D721Med (cell line): Measurements from ENCODE around the gene USP54.

ENCODE experiments used
- DNase-seq: peaks from one replicate; pipeline ENCODE4 v3.0.0; 2011; ENCODE audit warnings: low spot score; ENCODE audit not compliant: insufficient read length
- FAIRE-seq: peaks from 2 replicates; lab custom pipeline; 2011; peaks lifted over from hg19 to GRCh38; lab: Jason Lieb, UNC
- CTCF ChIP-seq: IDR thresholded peaks from 2 replicates; pipeline ENCODE4 v1.5.1; 2012; ENCODE audit warnings: mild to moderate bottlenecking, control low read depth; ENCODE audit not compliant: insufficient read depth; ENCODE audit errors: missing control alignments

The USP54 gene

GRCh38 chr10:73597346-73597745 is 6.2 kb upstream of the USP54 start:
- no peak for FAIRE-seq
- TF ChIP-seq CTCF, result no peak

GRCh38 chr10:73593812-73594211 is 2.7 kb upstream of the USP54 start:
- TF ChIP-seq CTCF, result no peak
- no peak for FAIRE-seq
- DNase-seq, result no peak

More at GRCh38 chr10:73597346-73597745, 6.2 kb upstream of the USP54 start:
- DNase-seq, result no peak

DNA sequence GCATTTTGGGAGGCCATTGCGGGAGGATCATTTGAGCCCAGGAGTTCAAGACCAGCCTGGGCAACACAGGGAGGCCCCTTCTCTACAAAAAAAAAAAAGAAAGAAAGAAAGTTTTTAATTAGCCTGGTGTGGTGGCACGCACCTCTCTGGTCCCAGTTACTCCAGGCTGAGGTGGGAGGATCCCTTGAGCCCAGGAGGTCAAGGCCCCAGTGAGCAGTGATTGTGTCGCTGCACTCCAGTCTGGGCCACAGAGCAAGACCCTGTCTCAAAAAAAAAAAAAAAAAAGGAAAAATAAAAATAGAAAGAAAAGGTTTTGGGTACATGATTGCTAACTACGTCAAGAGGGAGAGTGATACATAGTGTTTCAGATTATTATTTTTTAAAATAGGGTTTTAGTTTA is 2.0 kb upstream of the USP54 start:
- TF ChIP-seq CTCF, result no peak
- FAIRE-seq (no peak), DNase-seq (no peak)

DNA sequence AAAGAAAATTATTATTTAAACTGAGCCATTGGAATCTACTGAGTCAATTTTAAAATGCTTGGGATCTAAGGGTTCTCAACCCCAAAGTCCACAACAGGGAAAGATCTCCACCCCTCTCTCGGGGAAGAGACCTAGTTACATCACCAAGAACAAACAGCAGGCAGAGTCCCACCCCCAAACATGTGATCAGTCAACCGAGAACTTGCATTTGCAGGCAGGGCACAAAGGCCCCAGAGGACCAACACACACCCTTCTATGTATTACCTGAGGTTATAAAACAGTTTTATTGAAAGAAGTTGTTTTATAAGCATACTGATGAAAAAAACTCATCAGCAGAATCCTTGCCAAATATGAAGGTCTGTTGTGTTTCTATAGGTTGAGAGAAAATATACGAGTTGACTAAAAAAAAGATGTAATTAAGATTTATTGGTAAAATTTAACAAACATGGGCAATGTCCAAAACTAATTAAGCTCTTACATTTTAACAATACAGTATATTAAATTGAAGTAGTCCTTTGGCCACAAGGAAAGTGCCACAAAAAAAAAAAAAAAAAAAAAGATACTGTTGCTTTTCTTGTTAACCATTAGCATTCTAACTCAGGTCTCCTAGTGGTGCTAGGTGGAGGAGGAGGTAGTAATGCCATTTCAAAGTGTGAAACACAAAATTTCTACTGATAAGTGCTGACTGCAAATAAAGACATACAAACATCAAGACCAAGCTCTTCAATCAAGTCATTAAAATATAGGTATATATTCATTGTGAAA is 975 bp upstream of the USP54 start:
- DNase-seq (no peak), FAIRE-seq (no peak)
- TF ChIP-seq CTCF, result no peak

GRCh38 chr10:73589563-73590126 is 1.5 kb downstream of the USP54 start:
- TF ChIP-seq CTCF, result no peak
- no peak for DNase-seq
- FAIRE-seq, result no peak

DNA sequence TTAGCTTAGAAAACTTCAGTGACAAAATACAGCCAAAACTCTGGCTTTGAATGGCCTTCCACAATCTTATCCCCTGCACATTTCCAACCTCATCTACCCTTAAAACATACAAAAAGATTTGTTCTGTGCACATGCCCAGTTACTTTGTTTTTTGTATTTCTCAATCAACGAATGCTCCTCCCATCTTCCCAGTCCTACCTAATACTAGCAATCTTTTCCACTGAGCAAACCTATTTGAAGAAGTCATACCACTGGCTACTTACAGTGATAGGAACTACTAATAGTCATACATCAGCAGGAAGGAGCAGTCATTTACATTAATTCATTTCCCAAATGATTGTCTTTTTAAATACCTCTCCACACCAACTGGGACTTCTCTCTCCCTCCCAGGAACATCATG is 2.5 kb downstream of the USP54 start:
- FAIRE-seq (no peak), DNase-seq (no peak)
- no peak for TF ChIP-seq CTCF

DNA sequence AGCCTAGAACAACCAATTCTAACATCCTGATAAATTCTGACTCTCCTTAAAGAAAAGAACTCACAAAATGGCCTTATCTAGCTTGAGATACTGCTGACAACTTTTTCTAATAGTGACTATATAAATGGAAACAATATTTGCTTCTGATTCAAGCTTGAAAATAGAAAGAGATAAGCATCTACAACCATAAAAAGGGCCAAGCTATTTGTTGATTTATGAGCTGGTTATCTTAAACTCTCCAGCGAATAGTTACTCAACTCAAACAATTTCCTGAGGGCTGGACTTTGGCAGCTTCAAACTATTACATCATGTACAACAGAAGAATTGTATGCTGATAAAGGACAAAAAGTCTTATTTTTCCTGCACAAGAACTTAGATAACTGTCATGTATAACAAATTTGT is 4.6 kb downstream of the USP54 start:
- TF ChIP-seq CTCF, result no peak
- DNase-seq, result no peak
- FAIRE-seq, result no peak
